Gastroesophageal sphincter (tissue), 4 donors: ENCODE data around the gene TAT. TPM values are rescaled to one million over a fixed set of nuclear protein-coding genes. Genes with fewer than 3 reads are reported as not detected.
"Not testable (repeated sequence)": the region's sequence is repeated elsewhere in the genome, so short reads cannot be mapped to it uniquely, and the experiment has no call there.

Source experiments
- ATAC-seq: fragments of 150-250 bp; one replicate; pipeline ENCODE4 v1.9.1; 2016; ENCODE audit warnings: mild to moderate bottlenecking, moderate library complexity
- H3K27ac ChIP-seq, 4 donors: fragments of 200-600 bp; sonication (generic) in 3 of 4; 1 replicate in 3 of 4; 2 replicates in 1 of 4; pipeline ENCODE4 v1.5.1; 2016 to 2019
- H3K27me3 ChIP-seq: fragments of 200-600 bp; sonication (generic); one replicate; pipeline ENCODE4 v1.5.1; 2019
- H3K36me3 ChIP-seq, 2 donors: fragments of 200-600 bp; sonication (generic); one replicate each; pipeline ENCODE4 v1.5.1; 2019; ENCODE audit warnings: control low read depth in 1 of 2
- H3K4me1 ChIP-seq, 3 donors: fragments of 200-600 bp; sonication (generic); 1 replicate in 2 of 3; 2 replicates in 1 of 3; pipeline ENCODE4 v1.5.1; 2016 to 2019; ENCODE audit warnings: control low read depth in 2 of 3
- H3K4me3 ChIP-seq, 2 donors: fragments of 200-600 bp; sonication (generic); one replicate each; pipeline ENCODE4 v1.5.1; 2019; ENCODE audit warnings: mild to moderate bottlenecking in 1 of 2, moderate library complexity in 1 of 2
- H3K9me3 ChIP-seq, 3 donors: fragments of 200-600 bp; sonication (generic); one replicate each; pipeline ENCODE4 v1.5.1; 2017 to 2019; ENCODE audit warnings: control low read depth in 2 of 3
- EP300 ChIP-seq: sonication (generic); formaldehyde crosslinking; IDR thresholded peaks from one replicate; pipeline ENCODE4 v1.6.1; 2017; ENCODE audit warnings: antibody characterized with exemption, mild to moderate bottlenecking
- POLR2A ChIP-seq, 2 donors: fragments of 450-650 bp; IDR thresholded peaks; one replicate each; pipeline ENCODE4 v1.6.1; 2017; ENCODE audit warnings: antibody characterized with exemption in 2 of 2, mild to moderate bottlenecking in 2 of 2, moderate library complexity in 1 of 2
- POLR2AphosphoS5 ChIP-seq: sonication (generic); formaldehyde crosslinking; IDR thresholded peaks from one replicate; pipeline ENCODE4 v1.6.1; 2017; ENCODE audit warnings: antibody characterized with exemption
- WGBS, 2 donors: methylation state at CpG; one replicate each; pipeline ENCODE4 v1.1.5; 2018; ENCODE audit warnings: low coverage in 1 of 2; 5-methylcytosine and 5-hydroxymethylcytosine counted together
- total RNA-seq, 4 donors: library from RNA; depleted of rRNA; stranded (reverse); fragments of >200 nt; gene quantifications; one replicate each; pipeline ENCODE4 v1.1.0, GENCODE V29; 2016
- TF ChIP-seq, protein P1 (sequence below), 4 experiments: fragments of 200-600 bp in 2 of 4; fragments of 450-650 bp in 2 of 4; sonication (generic) in 1 of 4; IDR thresholded peaks; one replicate each; pipeline ENCODE4 v1.5.1; 2017 to 2019; ENCODE audit warnings: antibody characterized with exemption in 4 of 4, mild to moderate bottlenecking in 2 of 4, moderate library complexity in 2 of 4

The TAT gene
- total RNA-seq, 4 donors from 2014 or later, result not detected

DNA sequence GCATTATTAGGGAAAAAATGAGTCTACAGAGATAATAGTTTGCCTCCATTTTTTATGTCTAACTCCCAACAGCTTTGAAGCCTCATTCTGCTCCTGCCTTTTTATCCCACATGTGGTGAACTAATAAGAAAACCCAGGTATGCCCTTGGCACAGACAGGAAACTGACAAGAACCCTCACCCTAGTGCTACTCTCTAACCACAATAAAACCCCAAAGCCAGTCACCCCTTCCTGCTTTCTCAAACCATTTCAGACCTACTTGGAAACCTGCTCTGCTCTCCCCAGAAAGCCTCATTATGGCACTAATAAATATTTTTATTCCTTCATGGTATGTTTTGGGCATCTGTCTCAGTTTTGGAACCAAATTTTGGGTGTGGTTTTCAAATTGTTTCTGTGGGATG lies 45.2 kb upstream of the TAT start:
- peaks cover 94% of the 10 kb centered on the region for H3K27me3 ChIP-seq

DNA sequence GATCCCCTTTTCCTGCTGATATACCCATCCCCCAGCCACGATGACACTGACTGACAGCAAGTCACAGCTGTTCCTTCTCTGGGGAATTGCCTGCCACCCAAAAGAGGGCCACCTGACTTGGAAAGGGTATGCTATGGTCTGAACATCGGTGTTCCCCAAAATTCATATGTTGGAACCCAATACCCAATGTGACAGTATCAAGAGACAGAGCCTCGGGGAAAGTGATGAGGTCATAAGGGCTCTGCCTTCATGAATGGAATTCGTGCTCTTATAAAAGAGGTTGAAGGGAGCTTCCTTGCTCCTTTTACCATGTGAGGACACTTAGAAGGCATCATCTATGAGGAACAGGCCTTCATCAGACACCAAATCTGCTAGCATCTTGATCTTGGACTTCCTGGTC lies 41.5 kb upstream of the TAT start:
- Histone ChIP-seq H3K27me3 (peaks cover 92% of the 10 kb centered on the region), H3K4me1 (no peaks in the 10 kb centered on the region), H3K27ac (no peak overlapping the region), H3K9me3 (peaks cover 0 to 17% (median 0%) of the 10 kb centered on the region in 3 donors), H3K36me3 (no peaks in the 10 kb centered on the region), H3K4me3 (no peak overlapping the region)
- TF ChIP-seq POLR2A (IDR thresholded peaks at IDR 0.05) (no peak), EP300 (no peak), POLR2AphosphoS5 (no peak)
- TF ChIP-seq, protein P1, sequence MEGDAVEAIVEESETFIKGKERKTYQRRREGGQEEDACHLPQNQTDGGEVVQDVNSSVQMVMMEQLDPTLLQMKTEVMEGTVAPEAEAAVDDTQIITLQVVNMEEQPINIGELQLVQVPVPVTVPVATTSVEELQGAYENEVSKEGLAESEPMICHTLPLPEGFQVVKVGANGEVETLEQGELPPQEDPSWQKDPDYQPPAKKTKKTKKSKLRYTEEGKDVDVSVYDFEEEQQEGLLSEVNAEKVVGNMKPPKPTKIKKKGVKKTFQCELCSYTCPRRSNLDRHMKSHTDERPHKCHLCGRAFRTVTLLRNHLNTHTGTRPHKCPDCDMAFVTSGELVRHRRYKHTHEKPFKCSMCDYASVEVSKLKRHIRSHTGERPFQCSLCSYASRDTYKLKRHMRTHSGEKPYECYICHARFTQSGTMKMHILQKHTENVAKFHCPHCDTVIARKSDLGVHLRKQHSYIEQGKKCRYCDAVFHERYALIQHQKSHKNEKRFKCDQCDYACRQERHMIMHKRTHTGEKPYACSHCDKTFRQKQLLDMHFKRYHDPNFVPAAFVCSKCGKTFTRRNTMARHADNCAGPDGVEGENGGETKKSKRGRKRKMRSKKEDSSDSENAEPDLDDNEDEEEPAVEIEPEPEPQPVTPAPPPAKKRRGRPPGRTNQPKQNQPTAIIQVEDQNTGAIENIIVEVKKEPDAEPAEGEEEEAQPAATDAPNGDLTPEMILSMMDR (IDR thresholded peaks at IDR 0.05), result no peak
- WGBS, 2 donors, result 65 to 73% methylated on average over 3 to 4 of the region's 4 CpGs
- ATAC-seq, result no peak

More for the DNA sequence above, 45.2 kb upstream of the TAT start:
- Histone ChIP-seq H3K27ac (no peak overlapping the region), H3K4me1 (peaks cover 0 to 14% (median 11%) of the 10 kb centered on the region in 3 donors), H3K9me3 (peaks cover 0 to 17% (median 0%) of the 10 kb centered on the region in 3 donors), H3K4me3 (no peak overlapping the region), H3K36me3 (no peaks in the 10 kb centered on the region)
- ATAC-seq, result no peak
- TF ChIP-seq POLR2A (IDR thresholded peaks at IDR 0.05) (no peak), EP300 (no peak), POLR2AphosphoS5 (no peak)

DNA sequence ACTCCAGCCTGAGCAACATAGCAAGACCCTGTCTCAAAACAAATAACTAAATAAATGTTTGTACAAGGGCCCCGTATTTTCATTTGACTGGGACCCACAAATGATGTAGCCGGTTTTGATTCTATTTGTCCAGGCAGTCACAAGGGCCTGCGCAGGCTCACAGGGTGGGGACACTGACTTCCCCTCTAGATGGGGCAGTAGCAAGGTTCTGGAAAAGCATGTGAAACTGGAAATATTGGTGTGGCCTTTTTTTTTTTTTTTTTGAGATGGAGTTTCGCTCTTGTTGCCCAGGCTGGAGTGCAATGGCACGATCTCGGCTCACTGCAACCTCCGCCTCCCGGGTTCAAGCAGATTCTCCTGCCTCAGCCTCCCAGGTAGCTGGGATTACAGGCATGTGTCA lies 38.1 kb upstream of the TAT start:
- H3K36me3 ChIP-seq, H3K4me3 ChIP-seq, ATAC-seq, H3K27ac ChIP-seq, H3K4me1 ChIP-seq: not testable (repeated sequence)
- Histone ChIP-seq H3K27me3 (peaks cover 85% of the 10 kb centered on the region), H3K9me3 (peaks cover 0 to 10% (median 0%) of the 10 kb centered on the region in 3 donors)
- 87 to 93% methylated on average over 5 to 8 of the region's 8 CpGs for WGBS, 2 donors

GRCh38 chr16:71610936-71611871 lies 34.3 kb upstream of the TAT start:
- H3K27me3 ChIP-seq, result peaks cover 61% of the 10 kb centered on the region
- no peak for TF ChIP-seq EP300
- TF ChIP-seq POLR2A (IDR thresholded peaks at IDR 0.05), result no peak
- TF ChIP-seq POLR2AphosphoS5, result no peak
- TF ChIP-seq, protein P1 (IDR thresholded peaks at IDR 0.05), result peak; percentile 29 to 84 (median 47)
- 17 to 21% methylated on average over 10 to 14 of the region's 19 CpGs for WGBS, 2 donors
- no peak overlapping the region for H3K4me3 ChIP-seq
- H3K36me3 ChIP-seq, result no peaks in the 10 kb centered on the region
- peaks cover 0 to 6% (median 0%) of the 10 kb centered on the region in 3 donors for H3K4me1 ChIP-seq
- H3K27ac ChIP-seq, result no peak overlapping the region
- no peaks in the 10 kb centered on the region for H3K9me3 ChIP-seq
- peak; percentile 61 for ATAC-seq

- no peaks in the 10 kb centered on the region for H3K36me3 ChIP-seq
Observed at GRCh38 chr16:71610447-71610846, 33.6 kb upstream of the TAT start.

More at GRCh38 chr16:71610447-71610846, 33.6 kb upstream of the TAT start:
- H3K9me3 ChIP-seq, result no peaks in the 10 kb centered on the region
- WGBS, 2 donors, result 56% methylated on average over 4 of the region's 4 CpGs; no CpG with 5 or more reads in 1 of the 2 donors
- H3K4me3 ChIP-seq, result no peak overlapping the region
- no peak overlapping the region for H3K27ac ChIP-seq
- TF ChIP-seq, protein P1 (IDR thresholded peaks at IDR 0.05), result no peak
- TF ChIP-seq EP300 (no peak), POLR2A (IDR thresholded peaks at IDR 0.05) (no peak), POLR2AphosphoS5 (no peak)
- no peak for ATAC-seq
- peaks cover 0 to 6% (median 0%) of the 10 kb centered on the region in 3 donors for H3K4me1 ChIP-seq
- H3K27me3 ChIP-seq, result peaks cover 53% of the 10 kb centered on the region
